Endodermal cell (in vitro differentiated cells): Measurements from ENCODE around the gene COMMD1. TPM values are rescaled to one million over a fixed set of nuclear protein-coding genes. Genes with fewer than 3 reads are reported as not detected.

Source experiments
- DNase-seq: peaks from one replicate; pipeline ENCODE4 v3.0.0-alpha.2; 2017
- H3K27ac ChIP-seq: 2 replicates; pipeline ENCODE4 v1.5.1; 2013; ENCODE audit warnings: mild to moderate bottlenecking, low read depth, low read length, moderate library complexity
- H3K27me3 ChIP-seq: 2 replicates; pipeline ENCODE4 v1.6.1; 2013; ENCODE audit warnings: mild to moderate bottlenecking, low read length, moderate library complexity; ENCODE audit not compliant: insufficient read depth, control insufficient read depth, poor library complexity, severe bottlenecking
- H3K36me3 ChIP-seq: 2 replicates; pipeline ENCODE4 v1.7.0; 2013; ENCODE audit warnings: mild to moderate bottlenecking, low read length, moderate library complexity; ENCODE audit not compliant: control insufficient read depth, insufficient read depth
- H3K4me1 ChIP-seq: one replicate; pipeline ENCODE4 v1.7.0; 2013; ENCODE audit warnings: low read length; ENCODE audit not compliant: control insufficient read depth, insufficient read depth
- H3K4me3 ChIP-seq: 2 replicates; pipeline ENCODE4 v1.5.1; 2013; ENCODE audit warnings: mild to moderate bottlenecking, low read length, moderate library complexity
- H3K9ac ChIP-seq: 2 replicates; pipeline ENCODE4 v1.6.1; 2013; ENCODE audit warnings: mild to moderate bottlenecking, low read length, moderate library complexity; ENCODE audit not compliant: poor library complexity, severe bottlenecking; ENCODE audit errors: extremely low read depth
- H3K9me3 ChIP-seq: 2 replicates; pipeline ENCODE4 v1.6.1; 2013; ENCODE audit warnings: mild to moderate bottlenecking, low read length, moderate library complexity; ENCODE audit not compliant: control insufficient read depth
- H3K27ac Mint-ChIP-seq: 2 replicates; pipeline ENCODE4 v1.8.0; 2020; ENCODE audit warnings: mixed read lengths
- H3K27me3 Mint-ChIP-seq: 2 replicates; pipeline ENCODE4 v1.8.0; 2021; ENCODE audit warnings: mild to moderate bottlenecking, mixed read lengths; ENCODE audit not compliant: insufficient read depth
- H3K36me3 Mint-ChIP-seq: 2 replicates; pipeline ENCODE4 v1.8.0; 2020; ENCODE audit warnings: low read depth, mixed read lengths
- H3K4me1 Mint-ChIP-seq: 2 replicates; pipeline ENCODE4 v1.8.0; 2020; ENCODE audit warnings: mixed read lengths
- H3K4me3 Mint-ChIP-seq: 2 replicates; pipeline ENCODE4 v1.8.0; 2020; ENCODE audit warnings: mild to moderate bottlenecking, moderate library complexity, mixed read lengths
- H3K9me3 Mint-ChIP-seq: 2 replicates; pipeline ENCODE4 v1.8.0; 2020; ENCODE audit warnings: mild to moderate bottlenecking, mixed read lengths
- WGBS, 2 experiments: methylation state at CpG; one replicate each; pipeline versions ENCODE4 v1.1.5 to v1.1.7; 2013; ENCODE audit warnings: missing lambda C conversion rate in 2 of 2, mixed read lengths in 1 of 2; ENCODE audit not compliant: insufficient coverage in 1 of 2, insufficient read length in 1 of 2; 5-methylcytosine and 5-hydroxymethylcytosine counted together
- total RNA-seq, 2 donors: library from RNA; stranded (reverse); fragmentation: NEBNext Ultra II Directional in 1 of 2; extraction: Animal tissue kit (Norgen Biotek cat#: 25700) in 1 of 2; gene quantifications; 2 replicates in 1 of 2; 3 replicates in 1 of 2; pipeline ENCODE4 v1.2.1, GENCODE V29; 2021
- TF ChIP-seq, protein P1 (sequence below): fragments of 200-600 bp; sonication (generic); conservative IDR thresholded peaks from 2 replicates; pipeline ENCODE4 v1.5.0; 2021; ENCODE audit warnings: antibody characterized with exemption, mild to moderate bottlenecking

COMMD1 gene
- total RNA-seq, 2 donors from 2014 or later: 27.8 to 28.4 TPM

DNA sequence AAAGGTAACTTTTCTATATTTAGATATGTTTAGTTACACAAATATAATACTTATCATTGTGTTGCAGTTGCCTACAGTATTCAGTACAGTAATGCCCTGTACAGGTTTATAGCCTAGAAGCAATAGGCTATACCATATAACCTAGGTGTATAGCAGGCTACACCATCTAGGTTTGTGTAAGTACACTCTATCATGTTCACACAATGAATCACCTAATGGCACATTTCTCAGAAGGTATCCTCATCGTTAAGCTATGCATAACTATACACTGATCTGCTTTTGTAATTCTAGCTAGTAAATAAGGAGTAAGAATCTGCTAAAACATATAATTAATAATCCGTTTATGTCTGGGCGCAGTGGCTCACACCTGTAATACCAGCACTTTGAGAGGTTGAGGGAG lies 102.1 kb downstream of the COMMD1 start:
- peaks cover 5% of the 10 kb centered on the region for H3K9me3 Mint-ChIP-seq
- H3K27ac ChIP-seq: no peak overlapping the region
- H3K4me1 Mint-ChIP-seq: peaks cover 3% of the 10 kb centered on the region
- no peaks in the 10 kb centered on the region for H3K27me3 Mint-ChIP-seq
- DNase-seq: no peak
- H3K4me3 ChIP-seq: no peak overlapping the region
- no peaks in the 10 kb centered on the region for H3K4me1 ChIP-seq
- no peaks in the 10 kb centered on the region for H3K36me3 ChIP-seq
- H3K9ac ChIP-seq: no peak overlapping the region
- H3K4me3 Mint-ChIP-seq: no peak overlapping the region
- WGBS, 2 experiments: 92 to 100% methylated on average over 1 to 3 of the region's 3 CpGs
- TF ChIP-seq, protein P1, sequence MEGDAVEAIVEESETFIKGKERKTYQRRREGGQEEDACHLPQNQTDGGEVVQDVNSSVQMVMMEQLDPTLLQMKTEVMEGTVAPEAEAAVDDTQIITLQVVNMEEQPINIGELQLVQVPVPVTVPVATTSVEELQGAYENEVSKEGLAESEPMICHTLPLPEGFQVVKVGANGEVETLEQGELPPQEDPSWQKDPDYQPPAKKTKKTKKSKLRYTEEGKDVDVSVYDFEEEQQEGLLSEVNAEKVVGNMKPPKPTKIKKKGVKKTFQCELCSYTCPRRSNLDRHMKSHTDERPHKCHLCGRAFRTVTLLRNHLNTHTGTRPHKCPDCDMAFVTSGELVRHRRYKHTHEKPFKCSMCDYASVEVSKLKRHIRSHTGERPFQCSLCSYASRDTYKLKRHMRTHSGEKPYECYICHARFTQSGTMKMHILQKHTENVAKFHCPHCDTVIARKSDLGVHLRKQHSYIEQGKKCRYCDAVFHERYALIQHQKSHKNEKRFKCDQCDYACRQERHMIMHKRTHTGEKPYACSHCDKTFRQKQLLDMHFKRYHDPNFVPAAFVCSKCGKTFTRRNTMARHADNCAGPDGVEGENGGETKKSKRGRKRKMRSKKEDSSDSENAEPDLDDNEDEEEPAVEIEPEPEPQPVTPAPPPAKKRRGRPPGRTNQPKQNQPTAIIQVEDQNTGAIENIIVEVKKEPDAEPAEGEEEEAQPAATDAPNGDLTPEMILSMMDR: no peak
- no peaks in the 10 kb centered on the region for H3K27me3 ChIP-seq
- no peaks in the 10 kb centered on the region for H3K9me3 ChIP-seq
- H3K36me3 Mint-ChIP-seq: peaks cover 6% of the 10 kb centered on the region
- H3K27ac Mint-ChIP-seq: no peak overlapping the region

DNA sequence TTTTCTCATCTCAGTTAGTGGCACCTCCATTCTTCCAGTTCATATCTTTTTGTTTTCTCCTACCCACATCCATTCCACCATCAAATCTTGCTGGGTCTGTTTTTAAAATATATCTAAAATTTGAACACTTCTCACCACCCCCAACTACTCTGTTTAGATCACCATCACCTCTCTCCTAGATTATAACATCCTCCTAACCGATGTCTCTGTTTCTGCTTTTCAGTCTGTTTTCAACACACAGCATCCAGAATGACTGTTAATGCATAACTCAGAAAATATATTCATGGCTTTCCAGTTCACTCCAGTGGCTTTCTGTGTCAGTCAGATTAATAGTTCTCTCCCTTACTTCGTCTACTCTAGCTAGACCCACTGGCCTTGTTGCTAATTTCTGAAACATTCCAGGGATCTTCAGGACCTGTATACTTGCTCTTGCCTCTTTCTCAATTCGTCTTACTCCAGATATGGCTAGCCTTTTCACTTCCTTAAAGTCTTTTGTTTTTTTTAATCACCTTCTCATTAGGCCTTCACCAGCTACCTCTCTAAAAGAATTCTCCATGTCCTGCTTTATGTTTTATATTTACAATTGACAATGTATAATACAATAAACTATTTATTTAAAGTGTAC lies 105.3 kb downstream of the COMMD1 start:
- H3K9ac ChIP-seq: no peak overlapping the region
- no peaks in the 10 kb centered on the region for H3K36me3 ChIP-seq
- H3K27me3 ChIP-seq: no peaks in the 10 kb centered on the region
- no peaks in the 10 kb centered on the region for H3K36me3 Mint-ChIP-seq
- H3K4me3 ChIP-seq: no peak overlapping the region
- H3K9me3 ChIP-seq: no peaks in the 10 kb centered on the region
- no peak overlapping the region for H3K4me3 Mint-ChIP-seq
- H3K4me1 Mint-ChIP-seq: peaks cover 3% of the 10 kb centered on the region
- H3K27ac ChIP-seq: no peak overlapping the region
- no peak overlapping the region for H3K27ac Mint-ChIP-seq
- TF ChIP-seq, protein P1: no peak
- H3K9me3 Mint-ChIP-seq: no peaks in the 10 kb centered on the region
- no peak for DNase-seq
- WGBS, 2 experiments: 89 to 92% methylated on average over 3 of the region's 3 CpGs
- H3K27me3 Mint-ChIP-seq: no peaks in the 10 kb centered on the region
- no peaks in the 10 kb centered on the region for H3K4me1 ChIP-seq

DNA sequence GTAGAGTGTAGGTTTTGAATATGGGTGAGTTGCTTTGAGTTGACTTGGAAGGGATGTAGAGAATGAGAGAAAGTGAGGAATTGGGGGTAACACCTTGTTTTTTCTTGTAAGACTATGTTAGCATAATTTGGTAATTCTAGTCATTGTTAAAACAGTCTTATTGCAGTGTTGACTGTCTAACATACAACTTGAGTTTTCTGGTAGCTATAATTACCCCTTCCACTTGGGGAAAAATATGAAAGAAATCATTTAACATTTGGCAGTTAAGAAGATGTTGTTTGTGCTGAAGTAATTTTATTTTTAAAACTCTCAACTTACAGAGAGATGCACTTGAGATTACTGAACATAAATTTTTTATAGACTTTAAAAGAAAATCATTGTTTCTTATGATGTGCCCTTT lies 108.2 kb downstream of the COMMD1 start:
- H3K4me1 ChIP-seq: no peaks in the 10 kb centered on the region
- Mint-ChIP-seq H3K4me3 (no peak overlapping the region), H3K9me3 (no peaks in the 10 kb centered on the region), H3K36me3 (no peaks in the 10 kb centered on the region), H3K27ac (no peak overlapping the region), H3K4me1 (peaks cover 3% of the 10 kb centered on the region), H3K27me3 (no peaks in the 10 kb centered on the region)
- H3K36me3 ChIP-seq: no peaks in the 10 kb centered on the region
- H3K9ac ChIP-seq: no peak overlapping the region
- no peak overlapping the region for H3K4me3 ChIP-seq
- DNase-seq: no peak
- no peaks in the 10 kb centered on the region for H3K9me3 ChIP-seq
- TF ChIP-seq, protein P1: no peak
- no peak overlapping the region for H3K27ac ChIP-seq
- H3K27me3 ChIP-seq: no peaks in the 10 kb centered on the region
